GM12874 (cell line): ENCODE results near the gene MAB21L3.

Source experiments
- TF ChIP-seq, protein P1 (sequence below): IDR thresholded peaks from 2 replicates; pipeline ENCODE4 v1.5.1; 2011; ENCODE audit warnings: low read depth, mild to moderate bottlenecking, control low read depth, low read length, moderate library complexity; ENCODE audit not compliant: insufficient read depth

The MAB21L3 gene

DNA sequence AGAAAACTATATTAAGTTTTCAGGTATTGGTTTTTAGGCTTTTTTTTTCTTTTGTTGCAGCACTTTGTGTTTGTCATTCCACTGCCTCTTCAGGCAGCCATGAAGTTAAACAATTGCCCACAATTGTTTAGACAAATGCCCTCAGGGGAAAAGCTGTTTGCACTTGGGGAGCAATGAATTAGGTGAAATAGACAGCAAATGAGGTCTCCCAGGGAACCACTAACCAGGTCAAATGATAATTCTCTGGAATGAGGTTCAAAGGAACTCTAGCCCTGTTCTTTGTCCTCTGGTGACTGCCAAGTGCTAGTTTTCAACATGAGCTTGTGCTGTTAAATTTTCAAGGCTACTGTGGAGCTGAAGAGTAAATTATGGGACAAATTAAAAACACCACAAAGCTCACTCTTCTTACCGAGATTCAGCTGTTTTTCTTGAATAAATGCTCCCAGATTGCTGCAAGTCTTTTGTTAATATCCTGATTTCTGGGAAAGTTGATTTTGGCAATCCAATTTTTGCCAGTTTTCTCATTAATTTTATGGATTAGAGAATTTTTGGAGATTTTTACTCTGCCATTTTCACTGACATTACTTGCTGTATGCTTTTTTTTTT is 15.1 kb upstream of the MAB21L3 start:
- TF ChIP-seq, protein P1, sequence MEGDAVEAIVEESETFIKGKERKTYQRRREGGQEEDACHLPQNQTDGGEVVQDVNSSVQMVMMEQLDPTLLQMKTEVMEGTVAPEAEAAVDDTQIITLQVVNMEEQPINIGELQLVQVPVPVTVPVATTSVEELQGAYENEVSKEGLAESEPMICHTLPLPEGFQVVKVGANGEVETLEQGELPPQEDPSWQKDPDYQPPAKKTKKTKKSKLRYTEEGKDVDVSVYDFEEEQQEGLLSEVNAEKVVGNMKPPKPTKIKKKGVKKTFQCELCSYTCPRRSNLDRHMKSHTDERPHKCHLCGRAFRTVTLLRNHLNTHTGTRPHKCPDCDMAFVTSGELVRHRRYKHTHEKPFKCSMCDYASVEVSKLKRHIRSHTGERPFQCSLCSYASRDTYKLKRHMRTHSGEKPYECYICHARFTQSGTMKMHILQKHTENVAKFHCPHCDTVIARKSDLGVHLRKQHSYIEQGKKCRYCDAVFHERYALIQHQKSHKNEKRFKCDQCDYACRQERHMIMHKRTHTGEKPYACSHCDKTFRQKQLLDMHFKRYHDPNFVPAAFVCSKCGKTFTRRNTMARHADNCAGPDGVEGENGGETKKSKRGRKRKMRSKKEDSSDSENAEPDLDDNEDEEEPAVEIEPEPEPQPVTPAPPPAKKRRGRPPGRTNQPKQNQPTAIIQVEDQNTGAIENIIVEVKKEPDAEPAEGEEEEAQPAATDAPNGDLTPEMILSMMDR: no peak

DNA sequence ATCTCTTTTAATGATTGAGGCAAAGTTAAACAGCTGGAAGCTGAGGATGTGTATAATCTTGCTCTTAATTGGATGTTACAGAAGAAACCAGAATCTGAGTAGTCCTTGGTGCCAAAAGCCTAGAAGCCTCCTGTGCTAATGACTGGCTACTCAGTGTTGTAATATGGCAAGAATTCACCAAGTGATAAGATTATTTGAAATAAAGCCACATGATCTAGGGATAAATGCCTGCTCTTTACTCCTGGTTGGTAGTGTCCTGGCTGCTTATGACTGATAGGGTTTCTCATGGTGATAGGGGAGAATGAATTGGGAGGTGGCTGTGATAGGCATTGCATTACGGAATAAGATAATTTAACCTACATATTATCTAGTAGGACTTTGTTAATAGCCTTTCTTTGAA is 13.6 kb upstream of the MAB21L3 start:
- TF ChIP-seq, protein P1: no peak

DNA sequence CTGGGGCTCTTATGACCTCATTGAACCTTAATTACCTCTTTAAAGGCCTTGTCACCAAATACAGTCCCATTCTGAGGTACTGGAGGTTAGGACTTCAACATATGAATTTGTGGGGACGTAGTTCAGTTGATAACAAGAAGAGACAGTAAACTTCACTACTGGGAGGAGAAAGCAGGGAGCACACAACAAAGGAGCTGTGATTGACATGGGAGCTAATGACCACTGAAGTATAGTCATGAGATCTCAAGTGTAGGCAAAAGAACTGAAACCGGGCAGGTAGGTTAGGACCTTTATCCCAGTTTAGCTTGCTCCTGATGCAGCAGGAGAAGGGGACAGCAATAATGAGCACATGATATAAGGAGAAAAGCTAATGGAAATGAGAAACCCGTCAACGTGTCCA is 11.8 kb upstream of the MAB21L3 start:
- TF ChIP-seq, protein P1: no peak

DNA sequence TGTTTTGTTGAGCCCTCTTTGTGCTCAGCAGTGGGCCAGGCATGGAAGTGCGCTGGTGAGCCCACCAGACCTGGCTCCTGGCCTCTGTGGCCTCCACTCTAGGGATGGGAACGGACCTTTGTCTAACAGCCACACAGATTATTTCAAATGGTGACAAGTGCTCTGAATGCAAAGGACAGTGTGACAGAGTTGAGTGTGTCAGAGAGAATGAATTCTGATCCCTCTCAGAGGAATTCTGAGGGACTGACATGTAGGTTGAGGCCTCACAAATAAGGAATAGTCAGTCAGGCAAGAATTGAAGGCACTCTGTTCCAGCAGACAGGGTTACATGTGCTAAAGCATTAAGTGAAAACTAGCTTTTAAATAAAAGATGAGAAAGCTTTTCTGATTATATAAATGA is 11.3 kb upstream of the MAB21L3 start:
- TF ChIP-seq, protein P1: no peak

DNA sequence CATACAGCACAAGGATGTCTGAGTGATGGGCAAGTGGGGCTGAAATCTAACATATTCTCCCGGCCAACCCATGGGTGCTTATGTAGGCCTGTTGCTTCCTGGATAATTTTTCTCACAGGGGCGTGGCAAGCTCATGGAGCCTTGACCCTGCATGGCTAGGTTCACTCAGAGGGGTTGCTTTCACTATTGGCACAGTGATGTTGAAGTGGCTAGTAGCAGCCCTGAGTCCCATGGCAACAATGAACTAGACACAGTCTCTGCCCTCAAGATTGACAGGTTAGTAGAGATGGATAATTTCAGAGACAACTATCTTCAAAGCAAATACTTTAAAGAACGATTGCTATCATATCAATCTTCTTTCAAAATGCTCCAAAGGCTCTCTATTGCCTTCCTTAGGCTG is 6.5 kb upstream of the MAB21L3 start:
- TF ChIP-seq, protein P1: no peak

DNA sequence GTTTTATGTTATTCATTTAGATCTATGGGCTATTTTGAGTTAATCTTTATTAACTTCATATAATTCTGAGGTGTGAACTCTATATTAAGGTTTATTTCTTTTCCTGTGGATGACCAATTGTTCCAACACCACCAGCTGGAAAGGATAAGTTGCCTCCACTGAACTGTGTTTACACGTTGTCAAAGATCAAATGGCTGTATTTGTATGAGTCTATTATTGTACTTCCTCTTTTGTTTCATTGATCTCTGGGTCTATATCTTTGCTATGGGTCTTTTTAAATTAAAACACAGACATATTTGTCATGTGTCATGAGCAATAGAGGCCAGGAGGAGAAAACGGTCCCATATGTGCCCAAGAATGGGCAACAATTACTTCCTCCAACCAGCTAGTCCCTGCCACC is 5.2 kb upstream of the MAB21L3 start:
- TF ChIP-seq, protein P1: no peak

DNA sequence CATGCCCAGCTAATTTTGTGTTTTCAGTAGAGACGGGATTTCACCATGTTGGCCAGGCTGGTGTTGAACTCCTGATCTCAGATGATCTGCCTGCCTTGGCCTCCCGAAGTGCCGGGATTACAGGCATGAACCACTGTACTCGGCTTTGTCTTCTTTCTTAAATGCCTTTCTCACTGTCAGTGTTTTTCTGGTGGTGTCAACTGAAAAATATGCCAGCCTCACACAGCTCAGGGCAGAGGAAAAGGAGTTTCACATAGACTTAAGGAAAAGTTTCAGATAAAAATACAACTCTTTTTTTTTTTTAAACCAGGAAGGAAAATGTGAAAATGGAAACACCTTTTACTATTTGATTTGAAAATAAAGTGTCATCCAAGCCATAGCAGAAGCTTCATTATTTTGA is 4.6 kb upstream of the MAB21L3 start:
- TF ChIP-seq, protein P1: no peak
